Ascending aorta (tissue), 2 donors: Measurements from ENCODE around the gene MBTD1. TPM values are rescaled to one million over a fixed set of nuclear protein-coding genes. Genes with fewer than 3 reads are reported as not detected.

Experiments used
- DNase-seq, 2 donors: peaks; one replicate each; pipeline ENCODE4 v3.0.0-alpha.2; 2019; ENCODE audit warnings: low spot score in 2 of 2
- H3K27ac ChIP-seq, 2 donors: fragments of 200-600 bp; sonication (generic); one replicate each; pipeline ENCODE4 v1.5.1; 2016 to 2017; ENCODE audit warnings: mild to moderate bottlenecking in 1 of 2
- H3K27me3 ChIP-seq: fragments of 200-600 bp; sonication (generic); one replicate; pipeline ENCODE4 v1.5.1; 2017
- H3K36me3 ChIP-seq, 2 donors: fragments of 200-600 bp; sonication (generic); one replicate each; pipeline ENCODE4 v1.5.1; 2016
- H3K4me1 ChIP-seq, 2 donors: fragments of 200-600 bp; sonication (generic); one replicate each; pipeline ENCODE4 v1.5.1; 2016 to 2017; ENCODE audit warnings: mild to moderate bottlenecking in 1 of 2
- H3K4me3 ChIP-seq, 2 donors: fragments of 200-600 bp; sonication (generic); one replicate each; pipeline ENCODE4 v1.5.1; 2016 to 2017; ENCODE audit warnings: mild to moderate bottlenecking in 1 of 2
- H3K9me3 ChIP-seq, 2 donors: fragments of 200-600 bp; sonication (generic); one replicate each; pipeline ENCODE4 v1.5.1; 2016
- intact Hi-C: fragments of 100-400 bp; cut with DNase I; formaldehyde crosslinking; loops from one replicate; pipeline ENCODE4 v1.15.1; 2023
- total RNA-seq: library from RNA; depleted of rRNA; stranded (reverse); fragments of >200 nt; gene quantifications from one replicate; pipeline ENCODE4 v1.1.0, GENCODE V29; 2016
- TF ChIP-seq, protein P1 (sequence below), 3 experiments: fragments of 200-600 bp in 2 of 3; fragments of 450-650 bp in 1 of 3; sonication (generic) in 2 of 3; IDR thresholded peaks; one replicate each; pipeline ENCODE4 v1.5.1; 2016 to 2019; ENCODE audit warnings: antibody characterized with exemption in 3 of 3, mild to moderate bottlenecking in 1 of 3, moderate library complexity in 1 of 3

MBTD1 gene
- total RNA-seq, 1 donor from 2014 or later, result 3.6 TPM

DNA sequence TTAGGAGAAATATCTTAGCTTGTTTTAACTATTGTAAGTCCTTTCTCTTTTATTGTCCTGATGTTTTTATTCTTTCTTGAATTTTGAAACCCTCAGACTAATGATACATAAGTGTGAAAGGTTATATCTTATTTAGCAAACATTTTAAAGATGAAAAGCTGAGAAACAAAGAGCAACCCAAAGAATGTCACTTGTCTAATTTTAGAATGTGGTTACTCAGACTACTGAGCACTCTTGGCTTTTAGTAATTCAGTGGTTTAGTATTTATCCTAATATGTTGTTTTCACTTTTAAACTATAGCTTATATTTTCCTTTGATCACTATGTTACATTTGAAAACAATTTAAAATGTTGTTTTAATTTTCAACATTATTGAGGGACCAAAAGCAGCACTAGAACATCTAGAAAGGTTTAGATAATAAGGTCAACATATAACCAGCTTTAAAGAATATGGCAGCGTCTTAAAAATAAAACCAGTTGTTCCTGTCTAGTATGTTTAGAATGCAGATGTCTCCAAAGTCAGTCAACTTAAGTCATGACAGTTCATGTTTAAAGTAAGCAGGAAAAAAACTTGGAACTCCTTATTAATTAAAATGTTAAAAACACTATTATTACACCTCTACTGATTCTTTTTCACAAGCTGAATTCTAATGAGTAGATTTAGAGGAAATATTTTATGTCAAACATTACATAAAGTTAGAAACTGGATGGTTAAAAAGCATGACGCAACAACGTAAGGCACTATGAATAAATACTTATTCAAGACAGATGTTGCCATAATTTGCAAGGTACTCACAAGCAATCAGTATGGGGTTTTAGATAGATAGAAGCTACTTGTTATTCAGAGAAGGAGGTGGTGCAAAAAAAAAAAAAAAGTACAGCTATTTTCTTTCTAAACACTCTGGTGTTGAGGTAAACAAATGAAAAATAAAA, 2.4 kb downstream of the MBTD1 start:
- intact Hi-C loops, result no loop called here
- Histone ChIP-seq H3K9me3 (no peaks in the 10 kb centered on the region), H3K36me3 (peaks cover 7 to 13% of the 10 kb centered on the region in 2 donors), H3K27ac (no peak overlapping the region), H3K4me1 (peaks cover 17 to 20% of the 10 kb centered on the region in 2 donors), H3K27me3 (no peaks in the 10 kb centered on the region), H3K4me3 (no peak overlapping the region)
- DNase-seq, result no peak
- TF ChIP-seq, protein P1, sequence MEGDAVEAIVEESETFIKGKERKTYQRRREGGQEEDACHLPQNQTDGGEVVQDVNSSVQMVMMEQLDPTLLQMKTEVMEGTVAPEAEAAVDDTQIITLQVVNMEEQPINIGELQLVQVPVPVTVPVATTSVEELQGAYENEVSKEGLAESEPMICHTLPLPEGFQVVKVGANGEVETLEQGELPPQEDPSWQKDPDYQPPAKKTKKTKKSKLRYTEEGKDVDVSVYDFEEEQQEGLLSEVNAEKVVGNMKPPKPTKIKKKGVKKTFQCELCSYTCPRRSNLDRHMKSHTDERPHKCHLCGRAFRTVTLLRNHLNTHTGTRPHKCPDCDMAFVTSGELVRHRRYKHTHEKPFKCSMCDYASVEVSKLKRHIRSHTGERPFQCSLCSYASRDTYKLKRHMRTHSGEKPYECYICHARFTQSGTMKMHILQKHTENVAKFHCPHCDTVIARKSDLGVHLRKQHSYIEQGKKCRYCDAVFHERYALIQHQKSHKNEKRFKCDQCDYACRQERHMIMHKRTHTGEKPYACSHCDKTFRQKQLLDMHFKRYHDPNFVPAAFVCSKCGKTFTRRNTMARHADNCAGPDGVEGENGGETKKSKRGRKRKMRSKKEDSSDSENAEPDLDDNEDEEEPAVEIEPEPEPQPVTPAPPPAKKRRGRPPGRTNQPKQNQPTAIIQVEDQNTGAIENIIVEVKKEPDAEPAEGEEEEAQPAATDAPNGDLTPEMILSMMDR (IDR thresholded peaks at IDR 0.05), result no peak

DNA sequence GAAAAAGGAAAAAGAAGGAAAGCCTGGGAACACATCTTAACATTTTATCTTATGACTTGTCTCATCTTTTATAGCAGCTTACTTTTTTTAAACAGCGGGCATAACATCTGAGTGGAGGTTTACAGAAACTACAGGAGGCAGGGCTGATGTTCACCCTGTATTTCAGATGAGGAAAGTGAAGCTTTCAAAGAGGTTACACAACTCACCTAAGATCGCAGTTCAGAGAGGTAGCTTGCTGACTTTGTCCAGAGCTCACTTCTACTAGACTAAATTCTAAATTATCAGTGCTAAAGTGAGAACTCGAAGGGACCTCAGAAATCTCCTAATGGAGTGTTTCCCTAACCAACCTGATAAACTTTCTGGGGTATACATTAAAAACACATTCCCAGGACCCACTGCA, 3.7 kb downstream of the MBTD1 start:
- H3K36me3 ChIP-seq, result peaks cover 7 to 17% of the 10 kb centered on the region in 2 donors
- no peak overlapping the region for H3K4me3 ChIP-seq
- H3K4me1 ChIP-seq, result peaks cover 12 to 16% of the 10 kb centered on the region in 2 donors
- TF ChIP-seq, protein P1 (IDR thresholded peaks at IDR 0.05), result no peak
- no peaks in the 10 kb centered on the region for H3K9me3 ChIP-seq
- intact Hi-C loops, result no loop called here
- H3K27me3 ChIP-seq, result no peaks in the 10 kb centered on the region
- DNase-seq, result no peak
- H3K27ac ChIP-seq, result no peak overlapping the region

DNA sequence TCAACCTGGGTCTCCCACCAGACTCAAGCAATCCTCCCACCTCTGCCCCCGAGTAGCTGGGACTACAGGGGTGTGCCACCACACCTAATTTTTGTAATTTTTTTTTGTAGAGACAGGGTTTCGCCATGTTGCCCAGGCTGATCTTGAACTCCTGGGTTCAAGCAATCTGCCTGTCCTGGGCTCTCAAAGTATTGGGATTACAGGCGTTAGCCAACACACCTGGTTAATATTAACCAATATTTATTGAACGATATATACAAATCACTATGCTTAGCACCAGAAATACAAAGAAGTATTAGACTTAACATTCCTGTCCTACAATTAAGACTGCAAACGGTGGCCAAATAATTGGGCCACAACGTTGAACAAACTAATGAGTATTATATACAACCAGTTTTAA, 4.2 kb downstream of the MBTD1 start:
- H3K4me3 ChIP-seq, result no peak overlapping the region
- no peak for DNase-seq
- TF ChIP-seq, protein P1 (IDR thresholded peaks at IDR 0.05), result no peak
- peaks cover 12% of the 10 kb centered on the region in 2 donors for H3K4me1 ChIP-seq
- H3K27me3 ChIP-seq, result no peaks in the 10 kb centered on the region
- intact Hi-C loops, result no loop called here
- peaks cover 7 to 17% of the 10 kb centered on the region in 2 donors for H3K36me3 ChIP-seq
- H3K27ac ChIP-seq, result no peak overlapping the region
- H3K9me3 ChIP-seq, result no peaks in the 10 kb centered on the region

DNA sequence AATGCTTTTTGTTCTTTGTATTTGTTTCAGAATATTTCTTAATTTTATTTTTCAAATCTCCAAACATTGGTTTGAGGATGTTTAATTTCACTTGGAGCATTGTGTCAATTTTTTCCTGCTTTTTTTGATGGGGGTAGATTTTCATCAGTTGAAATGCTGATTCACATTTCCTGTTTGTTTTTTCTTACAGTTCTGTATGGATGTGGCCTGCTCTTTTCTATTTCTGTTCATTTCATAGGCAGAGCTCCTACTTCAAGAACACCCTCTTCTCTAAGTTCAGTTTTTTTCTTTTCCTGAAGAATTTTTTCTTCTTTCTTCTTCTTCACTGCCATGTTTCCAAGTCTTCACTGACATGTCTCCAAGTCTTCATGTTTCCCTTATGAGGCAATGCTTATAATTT, 8.8 kb downstream of the MBTD1 start:
- H3K4me1 ChIP-seq, result no peaks in the 10 kb centered on the region
- intact Hi-C loops, result no loop called here
- no peaks in the 10 kb centered on the region for H3K27me3 ChIP-seq
- H3K36me3 ChIP-seq, result peaks cover 7 to 17% of the 10 kb centered on the region in 2 donors
- H3K27ac ChIP-seq, result no peak overlapping the region
- H3K9me3 ChIP-seq, result no peaks in the 10 kb centered on the region
- DNase-seq, result no peak
- TF ChIP-seq, protein P1 (IDR thresholded peaks at IDR 0.05), result no peak
- H3K4me3 ChIP-seq, result no peak overlapping the region

DNA sequence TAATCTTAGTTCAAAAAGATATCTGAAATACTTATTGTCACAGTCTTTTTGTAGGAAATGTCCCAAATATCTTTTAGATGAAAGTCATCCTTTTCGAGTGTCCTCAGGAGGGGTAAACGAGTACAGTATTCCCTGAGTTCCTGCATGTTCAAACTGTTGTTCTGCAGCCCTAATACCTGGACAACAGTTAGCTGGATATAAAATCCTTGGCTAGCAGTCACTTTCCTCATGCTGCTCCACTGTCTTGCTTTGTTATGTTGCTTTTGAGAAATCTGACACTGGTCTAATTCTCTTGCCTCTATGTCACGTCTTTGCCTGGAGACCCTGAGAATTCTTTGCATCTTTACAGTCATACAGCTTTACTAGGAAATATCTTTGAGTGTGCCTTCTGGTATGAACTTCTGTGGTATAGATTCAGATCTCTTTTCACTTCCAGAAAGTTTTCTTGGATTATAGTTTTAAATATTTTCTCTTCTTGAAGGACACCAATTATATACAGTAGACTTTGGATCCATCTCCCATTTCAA, 9.5 kb downstream of the MBTD1 start:
- TF ChIP-seq, protein P1 (IDR thresholded peaks at IDR 0.05), result no peak
- no peak for DNase-seq

More for the DNA sequence above, 9.5 kb downstream of the MBTD1 start:
- intact Hi-C loops, result no loop called here
- no peaks in the 10 kb centered on the region for H3K4me1 ChIP-seq
- H3K27me3 ChIP-seq, result no peaks in the 10 kb centered on the region
- H3K9me3 ChIP-seq, result no peaks in the 10 kb centered on the region
- H3K36me3 ChIP-seq, result peaks cover 7 to 17% of the 10 kb centered on the region in 2 donors
- H3K4me3 ChIP-seq, result no peak overlapping the region
- H3K27ac ChIP-seq, result no peak overlapping the region
